NCI-H146 (cell line): ENCODE measurements around the gene MTMR4.
"Not testable (repeated sequence)": the region's sequence is repeated elsewhere in the genome, so short reads cannot be mapped to it uniquely, and the experiment has no call there.

Source experiments
- DNase-seq: peaks from one replicate; lab custom pipeline; 2025; lab: John Stamatoyannopoulos, UW

MTMR4 gene

DNA sequence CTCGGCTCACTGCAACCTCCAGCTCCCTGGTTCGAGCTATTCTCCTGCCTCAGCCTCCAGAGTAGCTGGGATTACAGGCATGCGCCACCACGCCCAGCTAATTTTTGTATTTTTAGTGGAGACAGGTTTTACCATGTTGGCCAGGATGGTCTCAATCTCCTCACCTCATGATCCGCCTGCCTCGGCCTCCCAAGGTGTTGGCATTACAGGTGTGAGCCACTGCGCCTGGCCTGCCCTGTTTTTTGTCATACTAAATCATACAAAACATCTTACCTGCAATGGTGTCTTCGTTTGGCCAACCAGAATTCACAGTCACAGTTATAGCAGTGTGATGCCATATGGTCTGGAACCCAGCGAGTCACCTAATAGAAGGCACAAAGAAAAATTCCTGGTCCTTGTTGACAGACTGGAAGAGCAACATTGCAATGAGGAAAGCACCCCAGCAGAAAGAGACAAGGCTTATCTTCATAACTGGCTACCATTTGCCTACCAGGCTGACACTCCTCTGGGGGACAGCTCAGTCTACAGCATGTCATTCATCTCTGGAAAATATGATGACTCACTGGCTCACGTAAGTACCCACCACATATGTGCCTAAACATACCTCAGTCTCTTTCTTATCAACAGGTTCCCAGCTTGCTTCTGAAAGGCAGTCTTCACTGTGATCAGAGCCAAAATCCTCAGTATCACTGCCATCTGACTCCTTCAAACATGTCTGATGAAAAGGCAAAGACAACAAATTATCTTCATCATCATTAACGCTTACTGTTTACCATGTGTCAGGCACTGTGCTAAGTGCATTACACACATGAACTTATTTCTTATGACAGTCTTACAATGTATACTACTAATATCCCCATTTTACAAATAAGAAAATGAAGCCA is 22.0 kb downstream of the MTMR4 start:
- DNase-seq, result no peak

DNA sequence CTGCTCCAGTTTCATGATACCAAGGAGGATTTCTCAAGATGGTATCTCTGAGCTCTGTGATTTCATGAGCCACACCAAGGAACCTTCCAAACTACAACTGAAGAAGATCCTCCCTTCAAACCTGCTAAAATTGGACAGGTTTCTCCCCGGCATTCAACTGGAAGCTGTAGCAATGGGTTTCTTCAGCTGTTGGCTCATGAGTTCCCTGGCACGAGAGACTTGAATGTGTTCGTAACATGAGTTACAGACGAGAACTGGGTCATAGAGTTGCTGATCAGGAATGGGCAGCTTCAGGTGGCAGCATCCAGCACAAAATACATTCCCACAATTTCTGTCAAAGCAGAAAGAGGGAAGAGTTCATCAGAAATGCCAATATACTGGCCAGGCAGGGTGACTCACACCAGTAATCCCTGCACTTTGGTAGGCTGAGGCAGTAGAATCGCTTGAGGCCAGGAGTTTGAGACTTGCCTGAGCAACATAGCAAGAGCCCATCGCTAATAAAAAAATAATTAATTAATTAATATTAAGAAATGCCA is 22.9 kb downstream of the MTMR4 start:
- no peak for DNase-seq

DNA sequence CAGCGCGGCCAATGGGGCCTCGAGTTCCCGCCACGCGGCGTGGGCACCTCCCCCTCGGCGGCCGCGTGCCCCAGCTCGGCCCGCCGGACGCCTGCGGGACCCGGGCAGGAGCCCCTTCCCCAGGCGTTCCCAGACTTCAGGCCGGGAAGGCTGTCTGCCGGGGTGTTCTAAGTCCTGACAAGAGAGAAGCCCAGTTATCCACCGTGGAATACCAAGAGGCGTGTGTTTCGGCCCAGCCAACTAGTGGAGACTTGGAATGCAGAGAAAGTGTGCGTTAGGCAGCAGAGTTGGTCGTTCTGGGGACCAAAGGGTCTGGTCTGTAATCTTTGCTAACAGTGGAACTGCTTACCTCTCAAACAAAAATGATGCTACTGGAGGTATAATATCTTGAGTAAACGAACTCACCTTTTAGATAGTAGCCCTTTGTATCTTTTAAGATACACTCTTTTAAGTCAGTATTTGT is 26.0 kb downstream of the MTMR4 start:
- no peak for DNase-seq

GRCh38 chr17:58487589-58488427 is 26.6 kb downstream of the MTMR4 start, which contains the start of gene HSF5:
Gene HSF5, minus strand, starts transcription at chr17:58488408. Its CDS starts 134 bp downstream, at chr17:58488274.
- DNase-seq, result no peak

- no peak for DNase-seq
Measured at GRCh38 chr17:58484600-58484999, 29.8 kb downstream of the MTMR4 start.

DNA sequence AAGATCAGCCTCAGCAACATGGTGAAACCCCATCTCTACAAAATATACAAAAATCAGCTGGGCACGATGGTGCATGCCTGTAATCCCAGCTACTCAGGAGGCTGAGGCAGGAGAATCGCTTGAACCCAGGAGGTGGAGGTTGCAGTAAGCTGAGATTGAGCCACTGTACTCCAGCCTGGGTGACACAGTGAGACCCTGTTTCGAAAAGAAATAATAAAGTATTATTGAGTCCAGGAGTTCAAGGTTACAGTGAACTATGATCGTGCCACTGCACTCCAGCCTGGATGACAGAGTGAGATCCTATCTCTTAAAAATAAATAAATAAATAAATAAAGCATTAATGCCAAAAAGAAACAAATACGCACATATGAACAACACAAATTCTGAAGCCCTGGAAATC is 32.6 kb downstream of the MTMR4 start:
- not testable (repeated sequence) for DNase-seq

DNA sequence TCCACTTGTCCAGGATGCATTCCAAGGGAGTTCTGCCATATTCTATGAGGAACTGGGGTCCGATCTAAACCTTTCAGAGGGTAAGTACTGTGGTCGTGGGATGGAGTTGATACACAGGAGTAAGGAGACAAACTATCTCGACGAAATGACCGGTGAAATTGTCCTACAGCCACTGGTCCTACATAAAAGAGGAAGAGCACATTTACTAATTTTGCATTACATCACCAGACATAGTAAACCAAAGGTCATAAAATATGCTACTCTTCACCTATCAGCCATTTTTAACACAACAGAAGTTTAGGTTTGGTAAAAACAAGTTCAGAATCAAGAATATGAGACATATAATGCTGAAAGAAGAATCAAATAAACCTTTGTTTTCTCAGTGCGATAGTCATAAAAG is 34.3 kb downstream of the MTMR4 start:
- DNase-seq, result no peak

- no peak for DNase-seq
Measured at GRCh38 chr17:58476812-58477211, 37.6 kb downstream of the MTMR4 start.

DNA sequence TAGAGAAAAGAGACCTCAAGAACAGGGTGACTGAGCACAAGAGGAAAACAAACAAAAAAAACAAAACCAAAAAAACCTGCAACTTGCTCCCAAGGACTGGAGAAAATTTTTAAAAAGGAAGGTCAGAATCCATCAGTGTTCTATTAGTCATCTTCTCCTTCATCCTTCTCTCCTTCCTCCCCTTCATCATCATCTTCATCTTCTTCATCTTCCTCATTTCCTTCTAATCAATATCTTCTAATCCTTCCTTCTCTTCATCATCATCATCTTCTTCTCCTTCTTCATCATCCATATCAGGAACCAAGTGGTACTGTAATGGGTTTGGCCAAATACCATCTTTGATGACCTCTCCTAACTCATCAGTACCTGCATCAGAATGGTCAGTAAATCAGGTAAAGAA is 38.5 kb downstream of the MTMR4 start:
- no peak for DNase-seq

DNA sequence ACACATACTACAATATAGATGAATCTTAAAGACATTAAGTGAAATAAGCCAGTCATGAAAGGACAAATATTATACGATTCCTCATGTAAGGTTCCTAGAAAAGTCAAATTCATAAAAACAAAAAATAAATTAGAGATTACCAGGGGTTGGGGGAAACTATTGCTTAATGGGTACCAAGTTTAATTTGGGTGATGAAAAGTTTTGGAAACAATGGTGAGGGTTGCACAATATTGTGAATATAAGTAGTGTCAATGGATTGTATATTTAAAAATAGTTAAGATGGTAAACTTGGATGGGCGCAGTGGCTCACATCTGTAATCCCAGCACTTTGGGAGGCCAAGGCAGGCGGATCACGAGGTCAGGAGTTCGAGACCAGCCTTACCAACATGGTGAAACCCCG is 44.1 kb downstream of the MTMR4 start:
- DNase-seq, result no peak

- no peak for DNase-seq
Measured at GRCh38 chr17:58468944-58469343, 45.5 kb downstream of the MTMR4 start.

DNA sequence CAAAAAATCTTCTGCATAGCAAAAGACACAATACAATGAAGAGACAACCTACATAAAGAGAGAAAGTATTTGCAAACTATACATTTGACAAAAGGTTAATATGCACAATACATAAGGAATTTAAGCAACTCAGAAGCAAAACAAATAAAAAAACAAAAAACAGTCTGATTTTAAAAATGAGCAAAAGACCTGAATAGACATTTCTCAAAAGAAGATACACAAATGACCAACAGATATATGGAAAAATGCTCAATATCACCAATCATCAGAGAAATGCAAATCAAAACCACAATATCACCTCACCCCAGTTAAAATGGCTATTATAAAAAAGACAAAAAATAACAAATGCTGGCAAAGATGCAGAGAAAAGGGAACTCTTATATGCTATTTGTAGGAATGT is 58.9 kb downstream of the MTMR4 start:
- no peak for DNase-seq

DNA sequence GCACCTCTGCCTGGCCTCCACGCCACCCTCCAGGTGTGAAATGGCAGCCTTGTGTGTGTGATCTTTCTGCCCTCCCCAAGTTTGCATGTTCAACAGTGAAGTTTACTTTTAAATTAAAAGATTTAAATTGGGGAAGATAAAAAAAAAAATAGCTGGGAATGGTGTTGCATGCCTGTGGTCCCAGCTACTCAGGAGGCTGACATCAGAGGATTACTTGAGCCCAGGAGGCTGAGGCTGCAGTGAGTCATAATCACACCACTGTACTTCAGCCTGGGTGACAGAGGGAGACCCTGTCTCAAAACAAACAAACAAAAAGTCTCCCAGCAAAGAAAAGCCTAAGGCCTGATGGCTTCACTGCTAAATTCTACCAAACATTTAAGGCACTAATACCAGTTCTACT is 61.7 kb downstream of the MTMR4 start:
- no peak for DNase-seq

- DNase-seq, result peak; percentile 71
Measured at GRCh38 chr17:58447039-58447975, 67.1 kb downstream of the MTMR4 start.

- no peak for DNase-seq
Measured at GRCh38 chr17:58446086-58446485, 68.4 kb downstream of the MTMR4 start.
